Esophagus muscularis mucosa (tissue), 4 donors: ENCODE results near the gene TBX19. TPM values are rescaled to one million over a fixed set of nuclear protein-coding genes. Genes with fewer than 3 reads are reported as not detected.

Experiments
- DNase-seq: peaks from one replicate; pipeline ENCODE4 v3.0.0-alpha.2; 2017; ENCODE audit errors: extremely low spot score
- H3K27ac ChIP-seq, 4 donors: fragments of 200-600 bp; sonication (generic); replicated peaks in 1 of 4; 1 replicate in 3 of 4; 2 replicates in 1 of 4; pipeline ENCODE4 v1.5.1; 2016 to 2019; ENCODE audit warnings: mild to moderate bottlenecking in 1 of 4
- H3K27me3 ChIP-seq, 4 donors: fragments of 200-600 bp; sonication (generic); one replicate each; pipeline versions ENCODE4 v1.5.1 to v1.6.0; 2016 to 2019
- H3K36me3 ChIP-seq, 4 donors: fragments of 200-600 bp; sonication (generic); one replicate each; pipeline ENCODE4 v1.5.1; 2016 to 2019
- H3K4me1 ChIP-seq, 4 donors: fragments of 200-600 bp; sonication (generic); one replicate each; pipeline ENCODE4 v1.5.1; 2016 to 2019
- H3K4me3 ChIP-seq, 4 donors: fragments of 200-600 bp; sonication (generic); 1 replicate in 2 of 4; 2 replicates in 2 of 4; pipeline ENCODE4 v1.5.1; 2016 to 2019; ENCODE audit warnings: mild to moderate bottlenecking in 4 of 4, moderate library complexity in 1 of 4
- H3K9me3 ChIP-seq, 4 donors: fragments of 200-600 bp; sonication (generic); 1 replicate in 3 of 4; 2 replicates in 1 of 4; pipeline ENCODE4 v1.5.1; 2016 to 2019
- EP300 ChIP-seq: sonication (generic); formaldehyde crosslinking; IDR thresholded peaks from one replicate; pipeline ENCODE4 v1.6.1; 2017; ENCODE audit warnings: antibody characterized with exemption
- POLR2A ChIP-seq: fragments of 450-650 bp; IDR thresholded peaks from one replicate; pipeline ENCODE4 v1.6.1; 2017; ENCODE audit warnings: antibody characterized with exemption, moderate library complexity, mild to moderate bottlenecking, low read depth
- POLR2AphosphoS5 ChIP-seq, 2 donors: sonication (generic); formaldehyde crosslinking; IDR thresholded peaks; one replicate each; pipeline ENCODE4 v1.6.1; 2017; ENCODE audit warnings: antibody characterized with exemption in 2 of 2
- WGBS: methylation state at CpG from one replicate; pipeline ENCODE4 v1.1.5; 2018; 5-methylcytosine and 5-hydroxymethylcytosine counted together
- intact Hi-C: fragments of 100-400 bp; cut with DNase I; formaldehyde crosslinking; loops from one replicate; pipeline ENCODE4 v1.15.1; 2023
- total RNA-seq, 4 donors: library from RNA; depleted of rRNA; stranded (reverse); fragments of >200 nt; gene quantifications; one replicate each; pipeline versions ENCODE4 v1.1.0 to v1.2.1, GENCODE V29; 2016
- TF ChIP-seq, protein P1 (sequence below), 3 experiments: fragments of 200-600 bp in 2 of 3; fragments of 450-650 bp in 1 of 3; sonication (generic) in 2 of 3; IDR thresholded peaks; one replicate each; pipeline ENCODE4 v1.5.1; 2017 to 2019; ENCODE audit warnings: antibody characterized with exemption in 3 of 3, mild to moderate bottlenecking in 2 of 3, moderate library complexity in 1 of 3

TBX19 gene
- total RNA-seq, 4 donors from 2014 or later, result 0.83 to 2.0 (median 1.1) TPM

- H3K4me1 ChIP-seq, result peaks cover 0 to 7% (median 6%) of the 10 kb centered on the region in 4 donors
- no peaks in the 10 kb centered on the region for H3K27me3 ChIP-seq
- no peak overlapping the region for H3K4me3 ChIP-seq
- intact Hi-C loops, result no loop called here
- DNase-seq, result no peak
- WGBS, result 88% methylated on average over 4 of the region's 4 CpGs
- no peak overlapping the region for H3K27ac ChIP-seq
- H3K9me3 ChIP-seq, result no peaks in the 10 kb centered on the region
- peaks cover 0 to 18% (median 1%) of the 10 kb centered on the region in 4 donors for H3K36me3 ChIP-seq
- no peak for TF ChIP-seq EP300
- TF ChIP-seq, protein P1, sequence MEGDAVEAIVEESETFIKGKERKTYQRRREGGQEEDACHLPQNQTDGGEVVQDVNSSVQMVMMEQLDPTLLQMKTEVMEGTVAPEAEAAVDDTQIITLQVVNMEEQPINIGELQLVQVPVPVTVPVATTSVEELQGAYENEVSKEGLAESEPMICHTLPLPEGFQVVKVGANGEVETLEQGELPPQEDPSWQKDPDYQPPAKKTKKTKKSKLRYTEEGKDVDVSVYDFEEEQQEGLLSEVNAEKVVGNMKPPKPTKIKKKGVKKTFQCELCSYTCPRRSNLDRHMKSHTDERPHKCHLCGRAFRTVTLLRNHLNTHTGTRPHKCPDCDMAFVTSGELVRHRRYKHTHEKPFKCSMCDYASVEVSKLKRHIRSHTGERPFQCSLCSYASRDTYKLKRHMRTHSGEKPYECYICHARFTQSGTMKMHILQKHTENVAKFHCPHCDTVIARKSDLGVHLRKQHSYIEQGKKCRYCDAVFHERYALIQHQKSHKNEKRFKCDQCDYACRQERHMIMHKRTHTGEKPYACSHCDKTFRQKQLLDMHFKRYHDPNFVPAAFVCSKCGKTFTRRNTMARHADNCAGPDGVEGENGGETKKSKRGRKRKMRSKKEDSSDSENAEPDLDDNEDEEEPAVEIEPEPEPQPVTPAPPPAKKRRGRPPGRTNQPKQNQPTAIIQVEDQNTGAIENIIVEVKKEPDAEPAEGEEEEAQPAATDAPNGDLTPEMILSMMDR (IDR thresholded peaks at IDR 0.05), result no peak
- no peak for TF ChIP-seq POLR2AphosphoS5 (IDR thresholded peaks at IDR 0.05)
- no peak for TF ChIP-seq POLR2A
Measured at GRCh38 chr1:168317309-168317708, 36.6 kb downstream of the TBX19 start.

- Histone ChIP-seq H3K4me3 (no peak overlapping the region), H3K27me3 (no peaks in the 10 kb centered on the region), H3K36me3 (no peaks in the 10 kb centered on the region), H3K4me1 (peaks cover 0 to 7% (median 6%) of the 10 kb centered on the region in 4 donors), H3K27ac (no peak overlapping the region), H3K9me3 (no peaks in the 10 kb centered on the region)
- intact Hi-C loops, result no loop called here
- 87% methylated on average over 8 of the region's 8 CpGs for WGBS
- TF ChIP-seq, protein P1 (IDR thresholded peaks at IDR 0.05), result no peak
- TF ChIP-seq POLR2AphosphoS5 (IDR thresholded peaks at IDR 0.05), result no peak
- TF ChIP-seq POLR2A, result no peak
- TF ChIP-seq EP300, result no peak
- DNase-seq, result no peak
Measured at GRCh38 chr1:168319691-168320090, 39.0 kb downstream of the TBX19 start.

- peaks cover 0 to 7% (median 6%) of the 10 kb centered on the region in 4 donors for H3K4me1 ChIP-seq
- no peaks in the 10 kb centered on the region for H3K36me3 ChIP-seq
- 62% methylated on average over 1 of the region's 1 CpG for WGBS
- H3K4me3 ChIP-seq, result no peak overlapping the region
- TF ChIP-seq, protein P1 (IDR thresholded peaks at IDR 0.05), result no peak
- no peak for TF ChIP-seq POLR2AphosphoS5 (IDR thresholded peaks at IDR 0.05)
- TF ChIP-seq EP300, result no peak
- TF ChIP-seq POLR2A, result no peak
- H3K27ac ChIP-seq, result no peak overlapping the region
- no peaks in the 10 kb centered on the region for H3K9me3 ChIP-seq
- intact Hi-C loops, result no loop called here
- DNase-seq, result no peak
- no peaks in the 10 kb centered on the region for H3K27me3 ChIP-seq
Measured at GRCh38 chr1:168320149-168320548, 39.5 kb downstream of the TBX19 start.

DNA sequence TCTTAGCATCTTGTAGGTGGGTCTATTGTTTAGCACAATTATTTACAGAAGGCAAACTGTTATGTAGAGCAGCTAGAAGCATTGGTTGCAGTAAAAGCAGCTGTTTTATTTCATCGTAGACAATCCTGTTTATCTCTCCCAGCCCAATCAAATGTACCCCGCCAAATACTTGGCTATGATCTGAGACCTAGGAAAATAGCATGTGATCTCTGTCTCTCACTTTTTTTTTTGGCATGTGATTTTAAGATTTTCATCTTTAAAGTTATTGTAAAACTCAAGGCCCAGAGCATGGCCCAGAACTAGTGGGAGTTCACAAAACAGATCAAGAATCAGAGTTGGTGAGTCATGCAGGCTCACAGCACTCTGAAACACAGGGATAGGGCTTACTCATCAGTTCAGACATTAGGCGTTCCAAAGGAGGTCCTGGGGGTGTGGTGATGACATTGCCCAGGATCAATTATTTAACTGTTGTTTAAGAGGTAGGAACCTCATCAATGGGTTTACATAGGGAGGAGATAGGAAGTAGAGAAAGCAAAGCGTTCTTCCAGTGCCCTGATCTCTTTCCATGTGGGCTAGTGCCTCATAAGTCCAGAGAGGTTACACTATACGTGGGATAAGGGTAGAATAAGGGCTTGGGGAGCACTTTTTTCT, 40.2 kb downstream of the TBX19 start:
- Histone ChIP-seq H3K4me1 (peaks cover 0 to 7% (median 6%) of the 10 kb centered on the region in 4 donors), H3K4me3 (no peak overlapping the region), H3K27ac (peak overlapping the region; percentile 40 to 54 (median 44)), H3K27me3 (no peaks in the 10 kb centered on the region), H3K36me3 (no peaks in the 10 kb centered on the region), H3K9me3 (no peaks in the 10 kb centered on the region)
- DNase-seq, result no peak
- intact Hi-C loops, result no loop called here
- 51% methylated on average over 5 of the region's 5 CpGs for WGBS
- TF ChIP-seq POLR2AphosphoS5 (IDR thresholded peaks at IDR 0.05) (peak in 1 of 2 donors; percentile 6), EP300 (no peak)

GRCh38 chr1:168321945-168322344, 41.3 kb downstream of the TBX19 start:
- WGBS, result 87% methylated on average over 1 of the region's 1 CpG
- H3K4me3 ChIP-seq, result no peak overlapping the region
- no peak for DNase-seq
- no peaks in the 10 kb centered on the region for H3K36me3 ChIP-seq
- H3K9me3 ChIP-seq, result no peaks in the 10 kb centered on the region
- peaks cover 0 to 7% (median 6%) of the 10 kb centered on the region in 4 donors for H3K4me1 ChIP-seq
- intact Hi-C loops, result no loop called here
- no peaks in the 10 kb centered on the region for H3K27me3 ChIP-seq
- TF ChIP-seq POLR2AphosphoS5 (IDR thresholded peaks at IDR 0.05) (no peak), POLR2A (no peak), EP300 (no peak)
- TF ChIP-seq, protein P1 (IDR thresholded peaks at IDR 0.05), result peak in 1 of 3 experiments; percentile 24
- peak overlapping the region in 1 of 4 donors; percentile 54 for H3K27ac ChIP-seq
